Measurements from ENCODE around the gene KTI12.

Gene KTI12

DNA sequence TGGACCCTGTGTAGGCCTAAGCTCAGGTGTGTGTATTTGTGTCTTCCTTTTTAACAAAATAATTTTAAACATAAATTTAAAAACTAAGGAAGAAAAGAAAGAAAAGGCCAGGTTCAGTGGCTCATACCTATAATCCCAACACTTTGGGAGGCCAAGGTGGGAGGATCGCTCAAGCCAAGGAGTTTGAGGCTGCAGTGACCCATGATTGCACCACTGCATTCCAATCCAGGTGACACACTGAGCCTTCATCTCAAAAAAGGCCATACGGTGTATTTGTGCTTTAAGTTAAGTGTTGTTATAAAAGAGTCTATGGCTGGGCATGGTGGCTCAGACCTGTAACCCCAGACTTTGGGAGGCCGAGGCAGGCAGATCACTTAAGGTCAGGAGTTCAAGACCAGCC is 51.4 kb downstream of the KTI12 start:
- TF ChIP-seq, protein P1, sequence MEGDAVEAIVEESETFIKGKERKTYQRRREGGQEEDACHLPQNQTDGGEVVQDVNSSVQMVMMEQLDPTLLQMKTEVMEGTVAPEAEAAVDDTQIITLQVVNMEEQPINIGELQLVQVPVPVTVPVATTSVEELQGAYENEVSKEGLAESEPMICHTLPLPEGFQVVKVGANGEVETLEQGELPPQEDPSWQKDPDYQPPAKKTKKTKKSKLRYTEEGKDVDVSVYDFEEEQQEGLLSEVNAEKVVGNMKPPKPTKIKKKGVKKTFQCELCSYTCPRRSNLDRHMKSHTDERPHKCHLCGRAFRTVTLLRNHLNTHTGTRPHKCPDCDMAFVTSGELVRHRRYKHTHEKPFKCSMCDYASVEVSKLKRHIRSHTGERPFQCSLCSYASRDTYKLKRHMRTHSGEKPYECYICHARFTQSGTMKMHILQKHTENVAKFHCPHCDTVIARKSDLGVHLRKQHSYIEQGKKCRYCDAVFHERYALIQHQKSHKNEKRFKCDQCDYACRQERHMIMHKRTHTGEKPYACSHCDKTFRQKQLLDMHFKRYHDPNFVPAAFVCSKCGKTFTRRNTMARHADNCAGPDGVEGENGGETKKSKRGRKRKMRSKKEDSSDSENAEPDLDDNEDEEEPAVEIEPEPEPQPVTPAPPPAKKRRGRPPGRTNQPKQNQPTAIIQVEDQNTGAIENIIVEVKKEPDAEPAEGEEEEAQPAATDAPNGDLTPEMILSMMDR (IDR thresholded peaks at IDR 0.05) = no peak
- Mint-ChIP-seq H3K27ac (no peak overlapping the region), H3K36me3 (ENCODE audit: low read depth) (peaks cover 2% of the 10 kb centered on the region), H3K4me1 (peaks cover 5% of the 10 kb centered on the region), H3K27me3 (ENCODE audit: low read depth, poor library complexity) (peaks cover 10% of the 10 kb centered on the region), H3K4me3 (no peak overlapping the region), H3K9me3 (no peaks in the 10 kb centered on the region)
- no peak for DNase-seq

Data from nephron progenitor cell (in vitro differentiated cells).